Measurements from ENCODE around the gene GATA6. TPM values are rescaled to one million over a fixed set of nuclear protein-coding genes. Genes with fewer than 3 reads are reported as not detected.

Gene GATA6
- total and polyA plus RNA-seq, 2 of the 13 experiments (the other 11 are each of a cell fraction or from before 2014, with no cell fraction given), result 0.84 to 3.2 TPM

DNA sequence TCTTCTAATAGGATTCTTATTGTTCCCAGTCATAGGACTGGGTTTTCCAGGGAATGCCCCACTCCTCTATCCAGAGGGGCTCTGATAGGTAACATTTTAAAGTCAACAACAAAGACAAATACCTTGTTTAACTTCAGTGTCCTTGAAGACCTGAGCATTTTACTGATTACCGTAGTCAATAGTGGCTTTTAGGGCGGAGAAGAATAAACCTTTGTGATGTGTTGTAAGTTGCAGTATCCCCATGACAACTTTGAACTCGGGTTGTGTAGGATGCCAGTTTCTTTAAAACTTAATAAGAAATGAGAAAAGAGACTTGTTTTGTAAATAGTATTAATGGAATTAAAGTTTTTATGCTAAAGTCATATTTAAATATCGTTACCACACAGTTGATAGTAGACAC lies 6.0 kb downstream of the GATA6 start (continued):
- TF ChIP-seq, protein P1, sequence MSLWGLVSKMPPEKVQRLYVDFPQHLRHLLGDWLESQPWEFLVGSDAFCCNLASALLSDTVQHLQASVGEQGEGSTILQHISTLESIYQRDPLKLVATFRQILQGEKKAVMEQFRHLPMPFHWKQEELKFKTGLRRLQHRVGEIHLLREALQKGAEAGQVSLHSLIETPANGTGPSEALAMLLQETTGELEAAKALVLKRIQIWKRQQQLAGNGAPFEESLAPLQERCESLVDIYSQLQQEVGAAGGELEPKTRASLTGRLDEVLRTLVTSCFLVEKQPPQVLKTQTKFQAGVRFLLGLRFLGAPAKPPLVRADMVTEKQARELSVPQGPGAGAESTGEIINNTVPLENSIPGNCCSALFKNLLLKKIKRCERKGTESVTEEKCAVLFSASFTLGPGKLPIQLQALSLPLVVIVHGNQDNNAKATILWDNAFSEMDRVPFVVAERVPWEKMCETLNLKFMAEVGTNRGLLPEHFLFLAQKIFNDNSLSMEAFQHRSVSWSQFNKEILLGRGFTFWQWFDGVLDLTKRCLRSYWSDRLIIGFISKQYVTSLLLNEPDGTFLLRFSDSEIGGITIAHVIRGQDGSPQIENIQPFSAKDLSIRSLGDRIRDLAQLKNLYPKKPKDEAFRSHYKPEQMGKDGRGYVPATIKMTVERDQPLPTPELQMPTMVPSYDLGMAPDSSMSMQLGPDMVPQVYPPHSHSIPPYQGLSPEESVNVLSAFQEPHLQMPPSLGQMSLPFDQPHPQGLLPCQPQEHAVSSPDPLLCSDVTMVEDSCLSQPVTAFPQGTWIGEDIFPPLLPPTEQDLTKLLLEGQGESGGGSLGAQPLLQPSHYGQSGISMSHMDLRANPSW (CRISPR knock-in tag; IDR thresholded peaks at IDR 0.05; ENCODE audit: borderline replicate concordance), result no peak
- TF ChIP-seq ZNF609 (CRISPR knock-in tag; IDR thresholded peaks at IDR 0.05; ENCODE audit: borderline replicate concordance) (peak; percentile 79; the same call in 1 of the 2 replicates), MBD4 (IDR thresholded peaks at IDR 0.05; ENCODE audit: borderline replicate concordance, low read length) (no peak), MATR3 (CRISPR knock-in tag; IDR thresholded peaks at IDR 0.05) (no peak), PREB (CRISPR knock-in tag; IDR thresholded peaks at IDR 0.05) (no peak), DNMT1 (CRISPR knock-in tag; IDR thresholded peaks at IDR 0.05) (no peak), HNF4G (IDR thresholded peaks at IDR 0.05; ENCODE audit: borderline replicate concordance, low read depth, low read length) (no peak; the same call in 1 of the 2 replicates), HNF4G (CRISPR knock-in tag; IDR thresholded peaks at IDR 0.05; ENCODE audit: borderline replicate concordance, low read depth) (no peak), GLMP (CRISPR knock-in tag; IDR thresholded peaks at IDR 0.05; ENCODE audit: borderline replicate concordance) (no peak), KMT2B (CRISPR knock-in tag; IDR thresholded peaks at IDR 0.05) (0 out of 2 replicates have a peak, but pooled peaks have one; percentile 25), ZNF160 (CRISPR knock-in tag; IDR thresholded peaks at IDR 0.05) (no peak)
- TF ChIP-seq, protein P2, sequence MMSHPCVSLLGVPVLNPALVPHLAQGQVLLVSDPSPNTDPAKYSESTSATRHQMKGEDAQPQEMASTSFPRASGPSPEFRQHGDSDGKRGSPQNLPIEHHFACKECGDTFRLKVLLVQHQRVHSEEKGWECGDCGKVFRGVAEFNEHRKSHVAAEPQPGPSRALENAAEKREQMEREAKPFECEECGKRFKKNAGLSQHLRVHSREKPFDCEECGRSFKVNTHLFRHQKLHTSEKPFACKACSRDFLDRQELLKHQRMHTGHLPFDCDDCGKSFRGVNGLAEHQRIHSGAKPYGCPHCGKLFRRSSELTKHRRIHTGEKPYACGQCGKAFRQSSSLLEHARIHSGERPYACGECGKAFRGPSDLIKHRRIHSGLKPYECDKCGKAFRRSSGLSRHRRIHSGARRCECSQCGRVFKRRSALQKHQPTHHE (CRISPR knock-in tag; IDR thresholded peaks at IDR 0.05; ENCODE audit: borderline replicate concordance), result no peak
- TF ChIP-seq, protein P3, sequence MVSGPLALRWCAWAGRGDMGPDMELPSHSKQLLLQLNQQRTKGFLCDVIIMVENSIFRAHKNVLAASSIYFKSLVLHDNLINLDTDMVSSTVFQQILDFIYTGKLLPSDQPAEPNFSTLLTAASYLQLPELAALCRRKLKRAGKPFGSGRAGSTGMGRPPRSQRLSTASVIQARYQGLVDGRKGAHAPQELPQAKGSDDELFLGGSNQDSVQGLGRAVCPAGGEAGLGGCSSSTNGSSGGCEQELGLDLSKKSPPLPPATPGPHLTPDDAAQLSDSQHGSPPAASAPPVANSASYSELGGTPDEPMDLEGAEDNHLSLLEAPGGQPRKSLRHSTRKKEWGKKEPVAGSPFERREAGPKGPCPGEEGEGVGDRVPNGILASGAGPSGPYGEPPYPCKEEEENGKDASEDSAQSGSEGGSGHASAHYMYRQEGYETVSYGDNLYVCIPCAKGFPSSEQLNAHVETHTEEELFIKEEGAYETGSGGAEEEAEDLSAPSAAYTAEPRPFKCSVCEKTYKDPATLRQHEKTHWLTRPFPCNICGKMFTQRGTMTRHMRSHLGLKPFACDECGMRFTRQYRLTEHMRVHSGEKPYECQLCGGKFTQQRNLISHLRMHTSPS (CRISPR knock-in tag; IDR thresholded peaks at IDR 0.05; ENCODE audit: low read depth), result no peak
- TF ChIP-seq, protein P4, sequence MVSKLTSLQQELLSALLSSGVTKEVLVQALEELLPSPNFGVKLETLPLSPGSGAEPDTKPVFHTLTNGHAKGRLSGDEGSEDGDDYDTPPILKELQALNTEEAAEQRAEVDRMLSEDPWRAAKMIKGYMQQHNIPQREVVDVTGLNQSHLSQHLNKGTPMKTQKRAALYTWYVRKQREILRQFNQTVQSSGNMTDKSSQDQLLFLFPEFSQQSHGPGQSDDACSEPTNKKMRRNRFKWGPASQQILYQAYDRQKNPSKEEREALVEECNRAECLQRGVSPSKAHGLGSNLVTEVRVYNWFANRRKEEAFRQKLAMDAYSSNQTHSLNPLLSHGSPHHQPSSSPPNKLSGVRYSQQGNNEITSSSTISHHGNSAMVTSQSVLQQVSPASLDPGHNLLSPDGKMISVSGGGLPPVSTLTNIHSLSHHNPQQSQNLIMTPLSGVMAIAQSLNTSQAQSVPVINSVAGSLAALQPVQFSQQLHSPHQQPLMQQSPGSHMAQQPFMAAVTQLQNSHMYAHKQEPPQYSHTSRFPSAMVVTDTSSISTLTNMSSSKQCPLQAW (CRISPR knock-in tag; IDR thresholded peaks at IDR 0.05), result no peak
